ENCODE data around the gene ESRRB.

GRCh38 chr14:76336876-76337275 is 39.1 kb upstream of the ESRRB start:
- TF ChIP-seq CTCF (IDR thresholded peaks at IDR 0.05; ENCODE audit: low read length) (no peak), EZH2 (IDR thresholded peaks at IDR 0.05; ENCODE audit: borderline replicate concordance, low read length) (no peak)

Data from OCI-LY1 (cell line).